Tibial nerve (tissue), 4 donors: Measurements from ENCODE around the gene GBE1.

Source experiments
- EP300 ChIP-seq, 2 donors: sonication (generic); formaldehyde crosslinking; IDR thresholded peaks; one replicate each; pipeline ENCODE4 v1.6.1; 2017; ENCODE audit warnings: antibody characterized with exemption in 2 of 2, mild to moderate bottlenecking in 1 of 2
- TF ChIP-seq, protein P1 (sequence below), 5 experiments: fragments of 200-600 bp in 3 of 5; fragments of 450-650 bp in 2 of 5; sonication (generic) in 3 of 5; IDR thresholded peaks; one replicate each; pipeline ENCODE4 v1.5.1; 2016 to 2019; ENCODE audit warnings: antibody characterized with exemption in 5 of 5, mild to moderate bottlenecking in 3 of 5, moderate library complexity in 2 of 5

DNA sequence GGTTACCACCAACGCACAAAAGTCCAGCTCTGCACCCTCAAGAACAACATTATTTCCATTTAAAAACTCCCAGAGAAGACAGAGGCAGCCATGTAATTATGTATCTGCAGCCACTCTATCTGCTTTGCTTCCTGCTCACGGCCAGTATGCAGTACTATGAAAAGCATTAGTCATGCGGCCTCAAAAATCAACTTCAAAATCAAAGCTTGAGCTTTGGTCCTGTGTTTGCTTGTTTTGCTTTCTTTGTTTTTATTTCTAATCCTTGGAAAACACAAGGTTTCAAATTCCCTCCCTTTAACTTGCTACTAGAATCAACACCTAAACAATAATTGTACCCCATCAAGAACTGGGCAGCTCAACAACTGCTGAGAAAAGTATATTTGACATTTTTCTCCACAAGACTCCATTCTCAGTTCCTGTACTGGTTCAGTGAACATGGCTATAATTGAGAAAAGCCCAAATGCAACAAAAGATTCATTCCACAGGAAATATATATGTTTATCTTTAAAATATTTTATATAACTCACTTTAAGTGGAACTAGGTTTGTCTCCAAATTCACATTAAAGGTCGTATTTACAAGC, 37.6 kb downstream of the GBE1 start:
- TF ChIP-seq, protein P1, sequence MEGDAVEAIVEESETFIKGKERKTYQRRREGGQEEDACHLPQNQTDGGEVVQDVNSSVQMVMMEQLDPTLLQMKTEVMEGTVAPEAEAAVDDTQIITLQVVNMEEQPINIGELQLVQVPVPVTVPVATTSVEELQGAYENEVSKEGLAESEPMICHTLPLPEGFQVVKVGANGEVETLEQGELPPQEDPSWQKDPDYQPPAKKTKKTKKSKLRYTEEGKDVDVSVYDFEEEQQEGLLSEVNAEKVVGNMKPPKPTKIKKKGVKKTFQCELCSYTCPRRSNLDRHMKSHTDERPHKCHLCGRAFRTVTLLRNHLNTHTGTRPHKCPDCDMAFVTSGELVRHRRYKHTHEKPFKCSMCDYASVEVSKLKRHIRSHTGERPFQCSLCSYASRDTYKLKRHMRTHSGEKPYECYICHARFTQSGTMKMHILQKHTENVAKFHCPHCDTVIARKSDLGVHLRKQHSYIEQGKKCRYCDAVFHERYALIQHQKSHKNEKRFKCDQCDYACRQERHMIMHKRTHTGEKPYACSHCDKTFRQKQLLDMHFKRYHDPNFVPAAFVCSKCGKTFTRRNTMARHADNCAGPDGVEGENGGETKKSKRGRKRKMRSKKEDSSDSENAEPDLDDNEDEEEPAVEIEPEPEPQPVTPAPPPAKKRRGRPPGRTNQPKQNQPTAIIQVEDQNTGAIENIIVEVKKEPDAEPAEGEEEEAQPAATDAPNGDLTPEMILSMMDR (IDR thresholded peaks at IDR 0.05) = no peak
- TF ChIP-seq EP300 (IDR thresholded peaks at IDR 0.05) = no peak
